HEK293T (cell line): Measurements from ENCODE around the gene NCSTN.

Experiments used
- ARNT ChIP-seq: fragments of 450-650 bp; IDR thresholded peaks from 2 replicates; pipeline ENCODE4 v1.6.1; 2017; ENCODE audit warnings: mild to moderate bottlenecking
- BHLHE40 ChIP-seq: fragments of 450-650 bp; IDR thresholded peaks from 2 replicates; pipeline ENCODE4 v1.6.1; 2016; ENCODE audit warnings: mild to moderate bottlenecking, moderate library complexity, borderline replicate concordance
- ELF4 ChIP-seq: fragments of 450-650 bp; IDR thresholded peaks from 2 replicates; pipeline ENCODE4 v1.6.1; 2017; ENCODE audit warnings: antibody characterized with exemption
- FOXK2 ChIP-seq: fragments of 450-650 bp; IDR thresholded peaks from 2 replicates; pipeline ENCODE4 v1.6.1; 2016; ENCODE audit warnings: mild to moderate bottlenecking
- L3MBTL2 ChIP-seq: fragments of 450-650 bp; conservative IDR thresholded peaks from 2 replicates; pipeline ENCODE4 v1.6.1; 2016; ENCODE audit warnings: mild to moderate bottlenecking
- LEF1 ChIP-seq: fragments of 450-650 bp; IDR thresholded peaks from 2 replicates; pipeline ENCODE4 v1.6.1; 2017; ENCODE audit warnings: mild to moderate bottlenecking, borderline replicate concordance
- NFRKB ChIP-seq: fragments of 450-650 bp; IDR thresholded peaks from 2 replicates; pipeline ENCODE4 v1.6.1; 2016; ENCODE audit warnings: mild to moderate bottlenecking, moderate library complexity
- SP1 ChIP-seq: fragments of 450-650 bp; IDR thresholded peaks from 2 replicates; pipeline ENCODE4 v1.6.1; 2017
- ZNF384 ChIP-seq: fragments of 450-650 bp; IDR thresholded peaks from 2 replicates; pipeline ENCODE4 v1.6.1; 2016

DNA sequence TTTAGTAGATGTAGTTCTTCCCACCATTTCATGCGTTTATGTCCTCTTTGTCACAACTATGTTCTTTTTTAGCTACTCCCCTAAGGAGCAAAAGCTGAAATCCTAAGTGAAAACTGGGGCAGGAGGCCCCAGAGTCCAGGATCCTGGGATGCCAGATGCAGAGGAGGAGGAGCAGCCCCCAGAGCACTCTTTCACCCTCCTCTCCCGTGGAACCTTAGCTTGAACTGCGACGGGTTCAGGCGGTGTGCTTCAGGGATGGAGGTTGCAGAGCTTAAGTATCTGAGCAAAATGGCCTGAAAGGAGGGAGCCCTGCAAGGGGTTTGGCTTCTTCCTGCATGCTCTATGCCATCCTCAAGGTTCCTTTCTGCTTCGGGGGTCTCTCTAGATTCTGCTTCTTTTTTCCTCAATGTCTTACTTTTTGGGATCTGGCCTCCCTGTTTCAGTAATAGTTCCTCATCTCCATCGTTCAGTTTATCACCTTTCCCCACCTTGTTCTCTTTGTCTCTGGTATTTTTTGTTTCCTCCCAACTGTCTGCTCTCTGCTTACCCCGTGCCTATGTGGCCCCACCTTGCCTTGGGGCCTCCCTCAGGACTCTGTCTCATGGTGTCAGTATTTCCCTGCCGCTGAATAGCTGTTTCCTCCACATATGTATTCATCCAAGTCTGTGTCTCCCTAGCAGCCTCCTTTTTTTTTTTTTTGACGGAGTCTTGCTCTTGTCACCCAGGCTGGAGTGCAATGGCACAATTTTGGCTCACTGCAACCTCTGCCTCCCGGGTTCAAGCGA, 21.0 kb downstream of the NCSTN start:
- TF ChIP-seq SP1 (no peak), ARNT (no peak), ELF4 (no peak), ZNF384 (no peak), NFRKB (no peak), L3MBTL2 (no peak), BHLHE40 (no peak), FOXK2 (no peak), LEF1 (no peak)
